Measurements from ENCODE around the gene MC3R.
A peak's percentile ranks its signal among the peaks of the same experiment; 100 is the strongest.

GRCh38 chr20:56202493-56203077, 45.9 kb upstream of the MC3R start:
- TF ChIP-seq MAX (IDR thresholded peaks at IDR 0.05) (no peak), EP300 (IDR thresholded peaks at IDR 0.05; ENCODE audit: borderline replicate concordance in 1 of 2, low read depth in 2 of 2, low read length in 2 of 2) (no peak), CTBP2 (IDR thresholded peaks at IDR 0.05; ENCODE audit: borderline replicate concordance, insufficient read depth, insufficient read length, low read length) (no peak), POLR2A (IDR thresholded peaks at IDR 0.05; ENCODE audit: control extremely low read depth in 1 of 2, low read depth in 2 of 2, low read length in 2 of 2) (no peak), CHD2 (IDR thresholded peaks at IDR 0.05; ENCODE audit: low read length) (no peak), HDAC6 (IDR thresholded peaks at IDR 0.05; ENCODE audit: low read depth, low read length) (no peak), GTF2F1 (IDR thresholded peaks at IDR 0.05; ENCODE audit: borderline replicate concordance, low read depth, low read length) (no peak), EZH2 (IDR thresholded peaks at IDR 0.05; ENCODE audit: low read depth, low read length, severe bottlenecking) (no peak), RAD21 (IDR thresholded peaks at IDR 0.05 in 1 of 2, conservative IDR thresholded peaks at IDR 0.05 in 1 of 2; ENCODE audit: low read depth in 2 of 2, low read length in 2 of 2) (peak; percentile 45 to 57), TAF1 (IDR thresholded peaks at IDR 0.05; ENCODE audit: low read depth, low read length) (no peak)
- TF ChIP-seq, protein P1, sequence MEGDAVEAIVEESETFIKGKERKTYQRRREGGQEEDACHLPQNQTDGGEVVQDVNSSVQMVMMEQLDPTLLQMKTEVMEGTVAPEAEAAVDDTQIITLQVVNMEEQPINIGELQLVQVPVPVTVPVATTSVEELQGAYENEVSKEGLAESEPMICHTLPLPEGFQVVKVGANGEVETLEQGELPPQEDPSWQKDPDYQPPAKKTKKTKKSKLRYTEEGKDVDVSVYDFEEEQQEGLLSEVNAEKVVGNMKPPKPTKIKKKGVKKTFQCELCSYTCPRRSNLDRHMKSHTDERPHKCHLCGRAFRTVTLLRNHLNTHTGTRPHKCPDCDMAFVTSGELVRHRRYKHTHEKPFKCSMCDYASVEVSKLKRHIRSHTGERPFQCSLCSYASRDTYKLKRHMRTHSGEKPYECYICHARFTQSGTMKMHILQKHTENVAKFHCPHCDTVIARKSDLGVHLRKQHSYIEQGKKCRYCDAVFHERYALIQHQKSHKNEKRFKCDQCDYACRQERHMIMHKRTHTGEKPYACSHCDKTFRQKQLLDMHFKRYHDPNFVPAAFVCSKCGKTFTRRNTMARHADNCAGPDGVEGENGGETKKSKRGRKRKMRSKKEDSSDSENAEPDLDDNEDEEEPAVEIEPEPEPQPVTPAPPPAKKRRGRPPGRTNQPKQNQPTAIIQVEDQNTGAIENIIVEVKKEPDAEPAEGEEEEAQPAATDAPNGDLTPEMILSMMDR (IDR thresholded peaks at IDR 0.05; ENCODE audit: control extremely low read depth in 1 of 3, insufficient read depth in 1 of 3, low read depth in 1 of 3, low read length in 3 of 3), result peak in 2 of 3 experiments; percentile 28 to 36; a peak in 2 of 4 replicates
- TF ChIP-seq, protein P2, sequence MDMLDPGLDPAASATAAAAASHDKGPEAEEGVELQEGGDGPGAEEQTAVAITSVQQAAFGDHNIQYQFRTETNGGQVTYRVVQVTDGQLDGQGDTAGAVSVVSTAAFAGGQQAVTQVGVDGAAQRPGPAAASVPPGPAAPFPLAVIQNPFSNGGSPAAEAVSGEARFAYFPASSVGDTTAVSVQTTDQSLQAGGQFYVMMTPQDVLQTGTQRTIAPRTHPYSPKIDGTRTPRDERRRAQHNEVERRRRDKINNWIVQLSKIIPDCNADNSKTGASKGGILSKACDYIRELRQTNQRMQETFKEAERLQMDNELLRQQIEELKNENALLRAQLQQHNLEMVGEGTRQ (IDR thresholded peaks at IDR 0.05; ENCODE audit: low read length), result no peak
